Esophagus muscularis mucosa (tissue), 4 donors: ENCODE data around the gene GPR180.

Source experiments
- CTCF ChIP-seq, 3 experiments: fragments of 200-600 bp in 2 of 3; fragments of 450-650 bp in 1 of 3; sonication (generic) in 2 of 3; IDR thresholded peaks; one replicate each; pipeline ENCODE4 v1.5.1; 2017 to 2019; ENCODE audit warnings: antibody characterized with exemption in 3 of 3, mild to moderate bottlenecking in 2 of 3, moderate library complexity in 1 of 3
- EP300 ChIP-seq: sonication (generic); formaldehyde crosslinking; IDR thresholded peaks from one replicate; pipeline ENCODE4 v1.6.1; 2017; ENCODE audit warnings: antibody characterized with exemption
- POLR2A ChIP-seq: fragments of 450-650 bp; IDR thresholded peaks from one replicate; pipeline ENCODE4 v1.6.1; 2017; ENCODE audit warnings: antibody characterized with exemption, moderate library complexity, mild to moderate bottlenecking, low read depth
- POLR2AphosphoS5 ChIP-seq, 2 donors: sonication (generic); formaldehyde crosslinking; IDR thresholded peaks; one replicate each; pipeline ENCODE4 v1.6.1; 2017; ENCODE audit warnings: antibody characterized with exemption in 2 of 2

- TF ChIP-seq EP300 (no peak), POLR2A (no peak), CTCF (IDR thresholded peaks at IDR 0.05) (peak; percentile 62 to 68 (median 66)), POLR2AphosphoS5 (IDR thresholded peaks at IDR 0.05) (no peak)
Observed at GRCh38 chr13:94617389-94618000, 15.8 kb downstream of the GPR180 start.
